T47D (cell line): Measurements from ENCODE around the gene POU3F1.

ENCODE experiments used
- DNase-seq, 2 experiments: peaks; one replicate each; pipeline versions ENCODE4 v3.0.0 to v3.0.0-alpha.2; 2011 to 2012; ENCODE audit warnings: low read depth in 1 of 2, low spot score in 1 of 2
- JUND ChIP-seq: IDR thresholded peaks from 2 replicates; pipeline ENCODE4 v1.6.1; 2012; ENCODE audit warnings: low read depth
- in situ Hi-C: cut with HindIII; loops from 2 replicates; pipeline ENCODE4 v1.10.0; 2016; ENCODE audit warnings: low sequenced_read_pairs, low pct_unique_long_range_greater_than_20kb

Gene POU3F1

DNA sequence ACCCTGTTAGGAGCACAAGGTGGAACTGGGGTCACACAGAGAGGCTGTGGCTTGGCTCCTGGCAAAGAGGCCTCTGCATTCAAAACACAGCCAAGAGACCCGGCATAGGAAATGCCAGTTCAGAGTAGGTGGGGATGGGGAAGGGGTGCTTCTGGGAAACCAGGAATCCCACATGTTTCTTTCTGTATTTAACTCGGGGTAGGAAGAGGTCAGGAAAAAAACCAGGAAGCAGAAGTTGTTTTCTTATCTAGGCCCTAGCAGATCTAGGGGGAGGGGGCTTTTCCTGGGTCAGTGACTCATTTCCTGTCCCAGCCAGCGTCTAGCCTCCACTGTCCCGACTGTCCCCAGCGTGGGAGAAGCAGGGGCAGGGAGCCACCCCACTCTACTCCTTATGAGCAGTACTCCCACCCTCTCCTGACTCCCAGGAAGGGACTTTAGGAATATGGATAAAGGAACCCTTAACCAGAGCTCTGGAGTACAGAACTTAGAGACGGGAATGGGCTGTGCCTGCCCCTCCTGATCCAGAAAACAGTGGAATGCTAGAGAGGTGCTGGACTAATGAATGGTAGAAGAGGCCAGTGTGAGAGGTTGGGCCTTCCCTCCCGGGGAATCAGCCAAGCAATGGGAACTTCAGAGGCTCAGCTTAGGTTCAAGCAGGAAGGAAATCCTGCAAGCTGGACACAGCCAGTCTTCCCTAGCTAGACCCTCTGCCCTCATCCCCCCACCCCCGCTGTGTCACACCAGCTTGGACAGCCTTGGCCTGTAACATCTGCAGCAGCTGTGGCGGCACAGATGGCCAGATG, 47.0 kb downstream of the POU3F1 start:
- DNase-seq = no peak
- in situ Hi-C loops = no loop called here
- TF ChIP-seq JUND = no peak

DNA sequence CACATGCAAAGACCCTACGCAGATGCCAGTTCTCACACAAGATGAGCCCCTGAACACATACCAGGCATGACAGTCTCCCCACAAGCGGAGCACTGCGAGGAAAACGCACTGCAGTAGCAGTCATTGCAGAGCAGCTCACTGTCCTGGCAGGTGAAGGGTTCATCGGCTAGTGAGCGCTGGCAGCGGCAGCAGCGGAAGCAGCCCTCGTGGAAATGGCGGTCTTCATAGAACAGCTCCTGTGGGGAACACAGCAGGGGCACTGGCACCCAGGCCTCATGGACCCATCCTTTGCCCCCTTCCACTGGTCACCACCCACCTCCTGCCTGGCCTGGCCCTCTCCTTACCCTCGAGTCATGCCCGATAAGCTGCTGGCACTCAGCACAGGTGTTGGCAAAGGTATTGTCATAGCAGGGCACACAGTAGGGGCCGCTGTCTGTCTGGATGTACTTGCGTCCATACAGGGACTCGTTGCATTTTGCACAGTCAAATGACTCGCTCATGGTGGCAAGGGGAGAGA, 47.6 kb downstream of the POU3F1 start:
- DNase-seq = no peak
- in situ Hi-C loops = no loop called here
- no peak for TF ChIP-seq JUND

DNA sequence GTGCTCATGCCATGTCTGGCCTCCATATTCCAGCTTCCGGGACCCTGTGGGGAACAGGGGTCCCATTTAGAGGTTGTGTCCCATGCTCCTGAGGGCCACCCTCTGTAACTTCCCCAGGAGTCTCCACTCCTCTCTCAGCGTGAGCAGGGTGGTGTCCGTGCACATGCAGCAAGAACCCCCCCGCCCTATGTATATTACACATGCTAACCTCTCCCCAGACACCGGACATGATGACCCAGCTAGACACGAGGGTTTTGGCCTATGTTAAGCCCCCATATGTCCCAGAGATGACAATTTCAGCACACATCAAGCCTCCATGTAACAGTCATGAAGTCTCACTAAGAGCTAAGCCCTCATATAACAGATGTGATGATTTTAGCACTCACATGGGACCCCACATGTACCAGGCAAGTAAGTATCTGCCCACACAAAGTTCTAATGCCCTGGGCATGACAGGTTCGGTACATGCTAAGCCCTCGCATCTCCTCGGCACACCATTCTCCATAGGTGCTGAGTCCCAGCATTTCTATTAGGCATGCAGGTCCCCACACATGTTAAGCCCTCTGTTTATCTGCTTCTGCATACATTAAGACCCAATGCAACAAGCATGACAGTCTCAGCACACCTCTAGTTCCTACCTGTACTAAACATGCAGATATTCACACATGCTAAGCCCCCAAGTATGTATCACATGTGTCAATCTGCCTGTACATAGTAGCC, 48.3 kb downstream of the POU3F1 start:
- in situ Hi-C loops = no loop called here
- TF ChIP-seq JUND = no peak
- no peak for DNase-seq

DNA sequence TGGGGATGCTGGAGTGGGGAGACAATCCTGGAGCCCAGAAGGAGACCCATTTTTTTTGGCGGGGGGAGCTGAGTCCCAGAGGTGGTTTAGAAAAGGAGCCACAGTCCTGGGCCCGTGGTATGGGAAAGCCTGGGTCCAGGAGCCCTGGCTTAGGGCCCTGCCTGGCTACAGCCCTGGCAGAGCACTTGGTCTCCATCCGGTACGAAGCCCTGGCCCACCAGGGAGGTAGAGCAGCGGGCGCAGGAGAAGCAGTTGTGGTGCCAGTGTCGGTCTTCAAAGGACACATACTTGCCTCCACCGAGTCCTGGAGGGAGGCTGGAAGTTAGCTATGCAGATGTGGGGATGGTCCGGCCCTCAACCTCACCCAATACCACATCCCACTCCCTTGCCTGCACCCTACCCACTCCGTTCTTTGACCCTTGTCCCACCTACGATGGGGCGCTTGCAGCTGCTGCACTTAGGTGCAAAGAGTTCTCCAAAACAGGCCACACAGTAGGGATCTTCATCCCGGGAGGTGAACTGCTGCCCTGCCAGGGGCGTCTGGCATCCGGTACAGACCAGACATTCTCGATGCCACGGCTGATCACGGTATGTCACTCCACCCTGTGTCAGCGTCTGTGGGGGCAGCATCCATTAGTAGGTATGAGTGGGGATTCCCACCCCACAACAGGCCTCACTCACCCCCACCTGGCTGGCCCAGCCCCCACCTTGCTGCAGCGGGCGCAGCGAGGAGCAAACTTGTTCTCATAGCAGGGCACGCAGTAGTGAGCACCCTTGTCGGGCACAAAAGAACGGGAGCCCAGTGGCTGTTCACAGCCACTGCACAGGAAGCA, 49.1 kb downstream of the POU3F1 start:
- TF ChIP-seq JUND = no peak
- in situ Hi-C loops = no loop called here
- DNase-seq = no peak

DNA sequence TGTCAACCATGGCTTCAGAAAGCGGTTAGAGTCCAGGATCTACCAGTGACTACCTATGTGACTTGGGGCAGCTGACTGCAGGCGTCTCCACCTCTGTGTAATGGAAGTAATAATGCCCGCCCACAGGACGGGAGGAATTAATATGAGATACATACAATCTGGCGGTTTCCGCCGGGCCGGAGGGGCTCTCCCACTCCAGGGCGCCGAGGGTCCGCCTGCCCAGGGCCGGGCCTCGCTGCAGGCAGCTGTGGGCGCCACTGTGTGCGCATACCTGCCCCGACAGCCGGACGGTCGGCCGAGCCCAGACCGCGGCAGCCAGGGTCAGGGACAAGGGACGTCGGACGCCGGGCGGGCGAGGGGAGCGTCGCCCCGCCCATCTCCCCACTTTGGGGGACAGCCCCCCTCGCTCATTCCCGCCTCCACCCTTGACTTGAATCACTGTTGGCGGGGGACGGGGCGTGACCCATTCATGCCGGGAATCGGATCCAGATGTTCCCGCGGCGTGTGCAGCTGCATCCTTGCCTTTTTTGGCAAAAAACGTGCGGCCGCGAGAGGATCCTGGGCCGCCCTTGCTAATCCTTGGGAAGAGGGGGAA, 50.7 kb downstream of the POU3F1 start:
- DNase-seq = no peak
- in situ Hi-C loops = no loop called here
- no peak for TF ChIP-seq JUND

DNA sequence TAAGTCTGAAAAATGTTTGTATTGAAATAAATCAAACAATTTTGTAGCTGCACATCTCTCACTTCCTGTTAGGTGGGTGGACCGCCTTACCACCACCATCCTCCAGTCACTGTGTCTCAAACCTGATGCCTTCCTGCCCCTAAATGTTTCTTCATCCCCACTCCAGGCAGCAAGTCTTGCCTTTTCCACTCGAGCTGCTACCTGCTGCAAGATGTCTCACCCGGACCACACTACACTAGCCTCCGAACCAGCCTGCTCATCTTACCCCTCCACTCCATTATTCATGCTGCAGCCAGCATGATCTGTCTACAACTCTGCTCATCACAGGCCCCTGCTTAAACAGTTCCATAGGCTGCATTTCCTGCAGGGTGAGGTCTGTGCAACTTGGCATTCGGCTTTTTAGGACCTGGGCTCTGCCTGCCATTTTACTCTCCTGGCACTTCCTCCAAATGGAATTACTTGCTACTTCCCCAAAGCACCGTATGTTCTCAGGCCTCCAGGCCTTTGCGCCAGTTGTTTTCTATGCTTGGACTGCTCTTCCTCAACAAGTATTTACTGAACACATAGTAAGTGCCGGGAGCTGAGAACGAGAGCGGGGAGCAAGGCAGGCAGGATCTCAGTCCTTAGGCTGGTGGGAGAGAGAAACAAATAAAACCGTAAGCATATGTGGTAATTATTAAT, 51.6 kb downstream of the POU3F1 start:
- in situ Hi-C loops = no loop called here
- TF ChIP-seq JUND = no peak
- no peak for DNase-seq
